ENCODE results near the gene TSPYL4.

TSPYL4 gene

DNA sequence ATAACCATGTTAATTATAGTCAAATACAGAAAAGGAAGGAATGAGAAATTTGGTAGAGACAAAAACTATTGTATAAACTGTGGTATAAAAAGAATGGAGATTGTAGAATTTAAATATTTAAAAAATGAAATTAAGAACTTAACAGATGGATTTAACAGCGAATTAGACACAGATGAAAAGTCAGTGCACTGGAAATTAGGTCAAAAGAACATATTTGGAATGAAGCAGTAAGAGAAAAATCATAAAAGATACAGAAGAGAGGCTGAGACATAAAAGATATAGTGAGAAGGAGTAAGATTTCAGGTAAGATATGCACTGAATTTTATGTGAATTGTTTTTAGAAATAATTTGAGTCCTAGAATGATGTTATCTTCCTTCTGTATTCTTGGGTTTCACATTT is 14.0 kb downstream of the TSPYL4 start:
- no peak overlapping the region for H3K4me3 ChIP-seq (ENCODE audit: control insufficient read depth, low read depth, low read length)
- TF ChIP-seq, protein P1, sequence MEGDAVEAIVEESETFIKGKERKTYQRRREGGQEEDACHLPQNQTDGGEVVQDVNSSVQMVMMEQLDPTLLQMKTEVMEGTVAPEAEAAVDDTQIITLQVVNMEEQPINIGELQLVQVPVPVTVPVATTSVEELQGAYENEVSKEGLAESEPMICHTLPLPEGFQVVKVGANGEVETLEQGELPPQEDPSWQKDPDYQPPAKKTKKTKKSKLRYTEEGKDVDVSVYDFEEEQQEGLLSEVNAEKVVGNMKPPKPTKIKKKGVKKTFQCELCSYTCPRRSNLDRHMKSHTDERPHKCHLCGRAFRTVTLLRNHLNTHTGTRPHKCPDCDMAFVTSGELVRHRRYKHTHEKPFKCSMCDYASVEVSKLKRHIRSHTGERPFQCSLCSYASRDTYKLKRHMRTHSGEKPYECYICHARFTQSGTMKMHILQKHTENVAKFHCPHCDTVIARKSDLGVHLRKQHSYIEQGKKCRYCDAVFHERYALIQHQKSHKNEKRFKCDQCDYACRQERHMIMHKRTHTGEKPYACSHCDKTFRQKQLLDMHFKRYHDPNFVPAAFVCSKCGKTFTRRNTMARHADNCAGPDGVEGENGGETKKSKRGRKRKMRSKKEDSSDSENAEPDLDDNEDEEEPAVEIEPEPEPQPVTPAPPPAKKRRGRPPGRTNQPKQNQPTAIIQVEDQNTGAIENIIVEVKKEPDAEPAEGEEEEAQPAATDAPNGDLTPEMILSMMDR (IDR thresholded peaks at IDR 0.05; ENCODE audit: control insufficient read depth, insufficient read depth, low read depth, low read length, missing control alignments), result no peak
- no peak for DNase-seq (ENCODE audit: low read depth)

DNA sequence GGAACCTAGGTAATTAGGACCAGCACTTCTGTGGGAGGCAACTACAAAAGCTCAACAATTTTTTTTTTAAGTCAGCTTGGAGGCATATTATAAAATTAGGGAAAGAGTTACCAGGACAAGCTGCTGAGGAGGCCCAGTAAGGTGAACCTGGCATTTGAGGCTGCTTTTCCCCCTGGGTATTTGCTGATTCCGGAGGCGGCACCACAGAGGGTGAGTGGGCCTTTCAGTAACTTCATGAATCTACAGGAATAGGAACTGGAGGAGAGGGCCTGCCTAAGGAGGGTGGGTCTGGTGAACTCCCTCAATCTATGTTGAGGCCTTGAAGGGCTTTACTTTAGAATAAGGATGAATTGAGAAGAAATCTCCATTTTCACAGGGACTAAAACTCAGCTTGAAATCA is 14.6 kb downstream of the TSPYL4 start:
- TF ChIP-seq, protein P1 (IDR thresholded peaks at IDR 0.05; ENCODE audit: control insufficient read depth, insufficient read depth, low read depth, low read length, missing control alignments), result no peak
- no peak for DNase-seq (ENCODE audit: low read depth)
- H3K4me3 ChIP-seq (ENCODE audit: control insufficient read depth, low read depth, low read length), result no peak overlapping the region

DNA sequence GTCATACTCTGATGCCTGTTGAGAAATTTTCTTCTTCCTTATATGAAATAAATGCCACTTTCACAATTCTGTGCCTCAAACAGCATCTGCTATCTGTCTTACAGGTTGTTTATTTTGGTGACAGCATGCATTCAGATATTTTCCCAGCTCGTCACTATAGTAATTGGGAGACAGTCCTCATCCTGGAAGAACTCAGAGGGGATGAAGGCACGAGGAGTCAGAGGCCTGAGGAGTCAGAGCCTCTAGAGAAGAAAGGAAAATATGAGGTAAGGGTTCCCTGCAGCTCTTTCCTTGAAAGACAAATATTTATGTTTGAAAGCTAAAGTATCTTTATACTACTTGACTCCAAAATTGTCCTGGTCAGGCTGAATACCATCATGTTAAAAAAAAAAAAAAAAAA is 15.8 kb downstream of the TSPYL4 start:
- DNase-seq (ENCODE audit: low read depth), result no peak
- H3K4me3 ChIP-seq (ENCODE audit: control insufficient read depth, low read depth, low read length), result no peak overlapping the region
- TF ChIP-seq, protein P1 (IDR thresholded peaks at IDR 0.05; ENCODE audit: control insufficient read depth, insufficient read depth, low read depth, low read length, missing control alignments), result no peak

DNA sequence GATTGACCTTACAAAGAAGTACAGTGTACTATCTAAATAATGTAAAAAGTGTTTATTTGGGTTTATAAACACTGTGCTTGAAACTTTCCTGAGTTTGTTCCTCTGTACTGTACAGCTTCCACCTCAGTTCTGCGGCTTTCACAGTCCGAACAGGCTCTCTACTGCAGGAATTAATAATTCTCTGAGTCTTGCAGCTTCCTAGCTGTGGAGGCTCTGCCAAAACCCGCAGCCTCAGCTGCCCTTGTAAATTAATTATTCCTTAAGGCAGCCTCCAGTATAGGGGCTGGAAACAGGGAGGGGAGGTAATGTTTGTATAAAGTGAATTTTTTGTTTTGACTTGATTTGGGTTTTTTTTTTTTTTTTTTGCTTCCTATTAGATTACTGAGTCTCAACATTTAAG is 19.2 kb downstream of the TSPYL4 start:
- TF ChIP-seq, protein P1 (IDR thresholded peaks at IDR 0.05; ENCODE audit: control insufficient read depth, insufficient read depth, low read depth, low read length, missing control alignments), result no peak

DNA sequence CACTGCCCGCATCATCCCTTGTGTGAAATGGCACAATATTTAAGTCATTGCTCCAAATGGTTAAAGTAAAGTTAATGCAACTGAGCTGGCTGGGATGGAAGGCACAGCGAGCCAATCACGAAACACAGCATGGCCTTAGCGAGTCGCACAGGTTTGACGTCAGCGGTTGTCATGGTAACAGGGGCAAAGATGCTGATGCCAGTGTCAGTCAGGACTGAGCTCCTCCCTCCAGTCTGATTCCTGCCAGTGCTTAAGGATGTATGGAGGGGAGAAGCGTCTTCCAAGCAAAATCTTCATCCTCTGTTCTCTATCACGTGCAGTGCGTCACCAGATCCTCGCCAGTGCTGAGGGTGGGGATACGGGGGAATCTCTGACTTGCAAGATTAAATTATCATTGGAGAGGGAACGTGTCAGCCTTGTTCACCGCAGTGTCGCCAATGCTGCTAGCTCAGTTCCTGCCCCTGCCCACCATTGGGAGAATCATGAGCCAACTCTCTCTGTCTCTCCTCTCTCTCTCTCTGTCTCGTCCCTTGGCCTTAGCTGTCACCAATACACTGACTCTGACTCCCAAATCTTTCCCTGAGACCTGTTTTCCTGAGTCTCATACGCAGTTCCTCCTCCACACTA is 24.5 kb downstream of the TSPYL4 start:
- TF ChIP-seq, protein P1 (IDR thresholded peaks at IDR 0.05; ENCODE audit: control insufficient read depth, insufficient read depth, low read depth, low read length, missing control alignments), result no peak
- peak; percentile 82 for DNase-seq (ENCODE audit: low read depth)
- H3K4me3 ChIP-seq (ENCODE audit: control insufficient read depth, low read depth, low read length), result peak overlapping the region; percentile 44

More for the DNA sequence above, 19.2 kb downstream of the TSPYL4 start:
- no peak for DNase-seq (ENCODE audit: low read depth)
- no peak overlapping the region for H3K4me3 ChIP-seq (ENCODE audit: control insufficient read depth, low read depth, low read length)

DNA sequence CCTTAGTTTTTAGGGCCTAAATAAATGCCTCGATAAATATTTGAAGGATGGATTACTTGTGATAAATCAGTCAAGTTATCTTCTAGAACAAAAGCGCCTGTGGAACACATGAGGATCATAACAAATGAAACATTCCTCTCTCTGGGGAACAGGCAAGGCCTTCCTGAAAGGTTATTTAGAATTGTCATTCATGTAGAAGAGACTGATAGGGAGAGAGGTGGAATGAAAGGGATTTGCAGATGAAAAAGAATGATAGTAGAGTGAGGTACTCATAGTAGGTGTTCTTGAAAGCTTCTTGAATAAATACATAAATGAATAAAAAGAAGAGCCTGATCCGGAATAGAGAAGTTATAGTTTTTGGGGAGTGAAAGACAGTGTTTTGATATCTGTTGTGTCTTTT is 30.5 kb downstream of the TSPYL4 start:
- TF ChIP-seq, protein P1 (IDR thresholded peaks at IDR 0.05; ENCODE audit: control insufficient read depth, insufficient read depth, low read depth, low read length, missing control alignments), result no peak
- no peak overlapping the region for H3K4me3 ChIP-seq (ENCODE audit: control insufficient read depth, low read depth, low read length)
- no peak for DNase-seq (ENCODE audit: low read depth)

All from AG09309 (cell line).